ENCODE measurements around the gene YJEFN3. TPM values are rescaled to one million over a fixed set of nuclear protein-coding genes. Genes with fewer than 3 reads are reported as not detected.
A peak's percentile ranks its signal among the peaks of the same experiment; 100 is the strongest.

The YJEFN3 gene
- total and polyA plus RNA-seq, 10 donors, result 1.3 to 22.7 (median 3.9) TPM

DNA sequence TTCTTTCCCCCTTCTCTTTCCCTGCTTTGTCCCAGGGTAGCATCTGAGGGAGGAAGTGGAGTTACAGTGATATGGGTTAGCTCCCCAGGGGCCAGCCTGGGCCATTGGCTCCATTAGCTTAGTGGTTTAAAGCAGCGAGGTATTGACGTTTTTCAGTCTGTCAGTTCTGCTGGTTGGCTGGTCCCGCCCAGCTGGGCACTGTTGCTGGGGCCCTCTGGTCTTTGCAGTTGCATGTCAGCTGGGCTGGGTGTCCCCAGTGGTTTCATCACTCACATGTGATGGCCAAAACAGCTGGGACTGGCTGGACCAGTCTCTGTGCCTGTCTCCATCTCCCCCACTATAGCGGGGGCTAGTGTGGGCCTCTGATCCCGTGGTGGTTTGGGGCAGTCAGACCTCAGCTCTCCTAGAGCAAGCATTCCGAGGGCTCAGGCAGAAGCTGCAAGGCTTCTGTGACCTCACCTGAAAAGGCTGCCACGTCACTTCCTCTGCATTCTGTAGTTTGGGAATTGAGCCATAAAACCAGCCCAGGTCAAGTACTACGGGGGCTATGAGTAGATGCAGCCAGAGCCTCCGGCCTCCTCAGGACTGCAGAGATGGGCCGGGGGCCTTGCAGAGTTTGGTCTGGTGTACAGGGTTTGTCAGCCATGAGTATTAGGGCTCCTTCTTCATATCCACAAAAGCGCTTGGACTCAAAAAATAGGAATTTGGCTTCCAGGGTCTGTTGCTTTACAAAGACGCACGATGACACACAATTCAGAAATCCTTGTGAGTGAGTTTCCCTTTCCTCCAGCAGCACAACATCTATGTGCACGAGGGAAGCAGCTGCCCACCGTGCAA is 43.3 kb upstream of the YJEFN3 start:
- Histone ChIP-seq H3K4me1 (peaks cover 52 to 96% (median 70%) of the 10 kb centered on the region in 6 donors), H3K27me3 (replicated peaks in 1 of 7) (no peaks in the 10 kb centered on the region), H3K9me3 (no peaks in the 10 kb centered on the region), H3K27ac (peak overlapping the region in 7 of 8 donors; percentile 15 to 88 (median 86)), H3K4me3 (no peak overlapping the region), H3K36me3 (peaks cover 0 to 58% (median 8%) of the 10 kb centered on the region in 6 donors)
- DNase-seq, result peak; percentile 78
- no peak for TF ChIP-seq POLR2A (IDR thresholded peaks at IDR 0.05)
- peak in 1 of 3 donors; percentile 10 for TF ChIP-seq POLR2AphosphoS5 (IDR thresholded peaks at IDR 0.05)
- no peak for TF ChIP-seq CTCF (IDR thresholded peaks at IDR 0.05 in 8 of 11, conservative IDR thresholded peaks at IDR 0.05 in 3 of 11)
- intact Hi-C loops (cut with DNase I; ENCODE audit: low total_unique reads), result loop anchor here (10.0 kb wide), 1 partner anchor 81 kb away; the partner anchor contains the start of gene GATAD2A
- 53 to 67% (median 60%) methylated on average over 15 of the region's 15 CpGs for WGBS, 5 donors

GRCh38 chr19:19485998-19486290 is 42.8 kb upstream of the YJEFN3 start:
- Histone ChIP-seq H3K27me3 (replicated peaks in 1 of 7) (no peaks in the 10 kb centered on the region), H3K27ac (peak overlapping the region in 5 of 8 donors; percentile 36 to 88 (median 86)), H3K4me3 (no peak overlapping the region), H3K4me1 (peaks cover 56 to 96% (median 73%) of the 10 kb centered on the region in 6 donors), H3K9me3 (no peaks in the 10 kb centered on the region), H3K36me3 (peaks cover 0 to 55% (median 6%) of the 10 kb centered on the region in 6 donors)
- TF ChIP-seq POLR2A (IDR thresholded peaks at IDR 0.05) (no peak), CTCF (IDR thresholded peaks at IDR 0.05 in 8 of 11, conservative IDR thresholded peaks at IDR 0.05 in 3 of 11) (no peak), POLR2AphosphoS5 (IDR thresholded peaks at IDR 0.05) (no peak)
- intact Hi-C loops (cut with DNase I; ENCODE audit: low total_unique reads), result loop anchor here (10.0 kb wide), 1 partner anchor 81 kb away; the partner anchor contains the start of gene GATAD2A
- no peak for DNase-seq
- 81 to 88% (median 85%) methylated on average over 5 of the region's 5 CpGs for WGBS, 5 donors

- intact Hi-C loops (cut with DNase I; ENCODE audit: low total_unique reads), result loop anchor here (10.0 kb wide), 1 partner anchor 82 kb away; the partner anchor contains the start of gene GATAD2A
- TF ChIP-seq POLR2AphosphoS5 (IDR thresholded peaks at IDR 0.05), result no peak
- TF ChIP-seq CTCF (IDR thresholded peaks at IDR 0.05 in 8 of 11, conservative IDR thresholded peaks at IDR 0.05 in 3 of 11), result no peak
- TF ChIP-seq POLR2A (IDR thresholded peaks at IDR 0.05), result no peak
- Histone ChIP-seq H3K36me3 (peaks cover 0 to 55% (median 6%) of the 10 kb centered on the region in 6 donors), H3K9me3 (no peaks in the 10 kb centered on the region), H3K27me3 (replicated peaks in 1 of 7) (no peaks in the 10 kb centered on the region), H3K4me3 (no peak overlapping the region), H3K27ac (peak overlapping the region in 7 of 8 donors; percentile 15 to 88 (median 86)), H3K4me1 (peaks cover 56 to 96% (median 74%) of the 10 kb centered on the region in 6 donors)
- WGBS, 5 donors, result 62 to 84% (median 73%) methylated on average over 6 to 15 of the region's 15 CpGs
- DNase-seq, result no peak
Observed at GRCh38 chr19:19486343-19487076, 42.2 kb upstream of the YJEFN3 start.
